GM21447 (cell line): ENCODE data around the gene PCDH15.

Source experiments
- ATAC-seq: cut with Tn5 transposase; IDR thresholded peaks from one replicate; pipeline ENCODE4 v1.9.1; 2021; ENCODE audit not compliant: unreplicated experiment

The PCDH15 gene

DNA sequence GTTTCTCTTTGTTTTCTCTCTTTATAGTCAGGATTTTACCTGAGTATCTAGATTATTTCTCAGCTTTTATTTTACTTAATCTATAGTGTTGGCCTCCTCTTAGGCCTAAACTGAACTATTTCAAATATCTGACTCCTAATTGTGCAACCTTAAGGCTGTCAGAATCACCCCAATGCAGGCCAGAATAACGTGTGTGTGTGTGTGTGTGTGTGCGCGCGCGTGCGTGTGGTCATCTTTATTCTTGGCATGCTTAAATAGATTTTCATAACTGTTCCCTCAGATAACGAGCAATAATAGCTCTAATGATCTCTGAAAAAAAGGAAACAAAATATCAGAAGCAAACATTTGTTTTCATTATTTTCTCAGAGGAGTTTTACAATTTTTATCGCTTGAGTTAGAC, 92.4 kb downstream of the PCDH15 start:
- ATAC-seq: no peak

- ATAC-seq: no peak
Observed at GRCh38 chr10:54708021-54708420, 93.0 kb downstream of the PCDH15 start.

GRCh38 chr10:54702583-54703485, 98.2 kb downstream of the PCDH15 start:
- no peak for ATAC-seq

DNA sequence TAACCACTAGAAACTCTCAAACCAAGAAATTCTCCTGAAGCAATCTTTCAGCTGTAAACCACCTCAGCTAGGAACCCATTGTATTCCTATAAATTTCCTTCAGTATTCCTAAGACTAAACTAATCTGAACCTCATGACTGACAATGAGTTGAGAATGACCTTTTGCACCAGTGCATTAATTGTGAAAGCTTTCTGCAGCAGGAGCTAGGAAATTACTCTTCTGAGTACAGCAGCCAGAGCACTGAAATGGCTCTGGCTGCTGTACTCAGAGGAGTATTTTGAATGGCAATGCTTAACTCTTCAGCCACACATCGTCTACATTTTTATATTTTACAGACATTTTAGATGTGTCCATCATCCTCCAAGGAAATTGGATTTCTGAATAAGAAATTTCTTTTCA, 109.7 kb downstream of the PCDH15 start:
- no peak for ATAC-seq

GRCh38 chr10:54682554-54682953, 118.5 kb downstream of the PCDH15 start:
- no peak for ATAC-seq

GRCh38 chr10:54681136-54681535, 119.9 kb downstream of the PCDH15 start:
- no peak for ATAC-seq

GRCh38 chr10:54667136-54667535, 133.9 kb downstream of the PCDH15 start:
- no peak for ATAC-seq

DNA sequence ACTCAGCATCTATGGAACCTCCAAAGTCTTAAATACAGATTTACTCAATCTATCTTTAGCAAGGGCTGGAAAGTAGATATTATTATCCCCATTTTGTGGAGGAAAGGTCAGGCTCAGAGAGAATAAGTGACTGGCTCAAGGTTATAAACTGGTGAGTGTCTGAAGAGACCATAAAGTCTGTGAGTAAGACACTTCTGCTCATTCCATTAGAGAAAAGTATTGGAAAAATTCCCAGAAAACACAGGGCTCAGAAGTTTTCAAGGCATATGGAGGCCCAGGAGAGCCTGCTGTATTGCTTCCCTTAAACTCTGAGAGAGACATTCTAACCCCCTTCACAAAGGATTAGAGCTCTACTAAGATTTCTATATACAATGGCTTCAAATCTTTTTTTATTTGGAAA, 134.8 kb downstream of the PCDH15 start:
- no peak for ATAC-seq

GRCh38 chr10:54665095-54665494, 135.9 kb downstream of the PCDH15 start:
- ATAC-seq: no peak

DNA sequence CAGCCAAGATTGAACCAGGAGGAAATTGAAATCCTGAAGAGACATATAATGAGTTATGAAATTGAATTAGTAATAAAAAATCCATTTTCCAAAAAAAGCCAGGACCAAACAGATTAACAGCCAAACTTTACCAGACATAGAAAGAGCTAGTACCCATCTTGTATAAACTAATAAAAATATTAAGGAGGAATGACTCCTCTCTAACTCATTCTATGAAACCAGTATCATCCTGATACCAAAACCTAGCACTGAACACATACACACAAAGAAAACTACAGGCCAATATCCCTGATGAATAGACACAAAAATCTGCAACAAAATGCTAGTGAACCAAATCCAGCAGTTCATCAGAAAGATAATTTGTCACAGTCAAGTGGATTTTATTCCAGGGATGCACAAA, 140.6 kb downstream of the PCDH15 start:
- ATAC-seq: no peak

DNA sequence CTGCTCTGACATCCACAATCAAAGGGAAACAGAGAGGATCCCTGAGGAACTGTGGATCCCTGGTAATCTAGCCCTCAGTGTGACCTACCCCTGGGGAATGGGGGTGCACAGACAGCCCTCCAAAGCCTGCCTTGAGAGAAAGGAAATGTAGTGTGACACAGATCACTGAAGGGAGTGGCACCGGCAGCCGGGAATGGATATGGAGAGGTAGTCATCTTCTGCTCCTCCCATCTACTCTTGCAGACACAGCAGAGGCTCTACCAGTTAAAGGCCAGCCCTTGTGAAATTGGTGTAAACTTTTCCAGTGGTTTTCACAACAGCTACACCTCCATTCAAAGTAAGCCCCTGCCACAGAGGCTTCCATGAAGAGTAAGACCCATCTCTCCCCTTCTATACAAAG, 144.4 kb downstream of the PCDH15 start:
- ATAC-seq: no peak

- no peak for ATAC-seq
Observed at GRCh38 chr10:54653518-54653917, 147.5 kb downstream of the PCDH15 start.

DNA sequence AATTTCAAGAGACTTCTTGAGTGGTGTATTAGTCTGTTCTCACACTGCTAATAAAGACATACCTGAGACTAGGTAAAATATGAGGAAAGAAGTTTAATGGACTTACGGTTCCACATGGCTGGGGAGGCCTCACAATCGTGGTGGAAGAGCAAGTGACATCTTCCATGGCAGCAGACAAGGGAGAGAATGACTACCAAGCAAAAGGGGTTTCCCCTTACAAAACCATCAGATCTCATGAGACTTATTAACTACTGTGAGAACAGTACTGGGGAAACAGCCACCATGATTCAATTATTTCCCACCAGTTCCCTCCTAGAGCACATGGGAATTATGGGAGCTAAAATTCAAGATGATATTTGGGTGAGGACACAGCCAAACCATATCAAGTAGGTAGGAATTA, 150.5 kb downstream of the PCDH15 start:
- ATAC-seq: no peak

DNA sequence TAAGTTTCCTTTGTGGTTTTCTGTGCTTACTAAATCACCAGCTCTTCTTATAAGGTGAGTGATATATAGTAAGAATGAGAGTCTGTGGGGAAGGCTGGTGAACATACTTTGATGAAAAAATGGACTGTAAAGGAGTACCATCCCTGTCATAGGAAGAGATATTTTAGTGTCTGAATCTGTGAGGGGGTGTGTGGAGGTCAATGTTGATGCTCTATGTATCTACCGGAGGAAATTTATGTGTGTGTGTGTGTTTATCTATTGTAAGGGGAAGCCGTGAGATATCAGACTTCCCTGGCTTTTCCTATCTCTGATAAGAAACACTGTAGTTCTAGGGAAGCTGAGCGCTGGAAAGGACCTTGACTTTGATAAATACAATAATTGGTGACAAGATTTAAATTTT, 179.0 kb downstream of the PCDH15 start:
- no peak for ATAC-seq

DNA sequence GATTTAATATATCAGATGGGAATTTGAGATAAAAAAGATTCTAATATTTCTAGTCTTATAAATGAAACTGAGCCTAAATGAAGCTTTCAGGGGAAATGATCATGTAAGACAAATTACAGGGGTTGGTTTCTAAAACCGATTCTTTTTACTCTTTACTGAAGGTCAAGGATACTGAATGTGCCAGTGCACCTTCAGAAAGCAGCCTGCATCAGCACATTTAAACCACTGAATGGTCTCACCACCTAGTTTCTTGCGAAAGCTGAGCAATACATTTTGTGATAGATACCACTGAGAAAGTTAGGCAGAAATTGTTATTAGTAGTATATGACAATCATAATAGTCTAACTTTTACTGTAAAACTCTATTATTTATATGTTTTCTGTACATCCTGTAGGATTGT, 180.7 kb downstream of the PCDH15 start:
- no peak for ATAC-seq

DNA sequence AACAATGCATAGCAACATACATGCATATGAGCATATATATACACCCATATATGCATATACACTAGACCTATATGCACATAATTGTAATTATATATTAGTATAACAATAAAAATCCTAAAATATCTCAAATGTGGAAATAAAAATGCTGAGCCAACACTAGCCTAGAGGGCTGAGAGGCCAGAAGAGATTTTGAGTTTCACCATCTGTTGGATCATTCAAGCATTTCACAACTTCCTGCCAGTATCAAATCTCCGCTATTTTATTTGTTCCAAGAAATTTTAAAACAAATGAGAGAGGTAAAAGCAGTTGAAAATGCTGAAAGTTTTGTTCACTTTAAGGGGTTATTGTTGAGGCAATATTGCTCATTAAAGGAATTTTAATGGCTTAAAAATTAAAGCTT, 187.0 kb downstream of the PCDH15 start:
- no peak for ATAC-seq

- ATAC-seq: no peak
Observed at GRCh38 chr10:54613162-54613561, 187.9 kb downstream of the PCDH15 start.

DNA sequence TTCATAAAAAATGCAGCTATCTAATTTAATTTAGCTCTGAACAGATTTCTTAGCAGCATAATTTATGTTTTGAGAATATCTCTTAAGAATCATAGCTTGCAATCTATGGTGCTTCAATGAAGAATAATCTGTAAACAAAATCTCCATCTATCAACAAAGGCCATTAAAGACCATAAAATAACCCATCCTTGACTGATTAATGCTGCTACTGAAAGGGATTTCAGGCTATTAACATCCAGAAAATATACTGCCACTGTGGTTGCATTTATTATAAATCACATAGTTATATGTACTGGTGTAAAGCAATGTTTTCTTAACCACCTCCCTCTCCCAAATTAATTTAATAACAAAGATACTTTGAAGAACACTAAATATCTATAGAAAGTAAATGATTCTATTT, 191.6 kb downstream of the PCDH15 start:
- ATAC-seq: no peak

DNA sequence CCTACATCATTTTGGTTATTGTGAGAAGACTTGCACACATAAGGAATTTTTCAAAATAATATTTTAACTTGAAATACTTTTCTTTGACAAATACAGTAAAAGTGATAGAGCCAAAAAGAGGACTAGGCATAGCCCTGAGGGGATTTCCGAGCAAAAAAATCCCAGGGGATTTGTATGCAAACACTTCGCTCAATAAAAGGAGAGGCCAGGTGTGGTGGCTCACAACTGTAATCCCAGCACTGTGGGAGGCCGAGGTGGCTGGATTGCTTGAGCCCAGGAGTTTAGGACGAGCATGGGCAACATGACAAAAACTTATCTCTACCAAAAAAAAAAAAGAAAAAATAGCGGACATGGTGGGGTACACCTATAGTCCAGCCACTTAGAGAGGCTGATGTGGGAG, 193.0 kb downstream of the PCDH15 start:
- no peak for ATAC-seq

DNA sequence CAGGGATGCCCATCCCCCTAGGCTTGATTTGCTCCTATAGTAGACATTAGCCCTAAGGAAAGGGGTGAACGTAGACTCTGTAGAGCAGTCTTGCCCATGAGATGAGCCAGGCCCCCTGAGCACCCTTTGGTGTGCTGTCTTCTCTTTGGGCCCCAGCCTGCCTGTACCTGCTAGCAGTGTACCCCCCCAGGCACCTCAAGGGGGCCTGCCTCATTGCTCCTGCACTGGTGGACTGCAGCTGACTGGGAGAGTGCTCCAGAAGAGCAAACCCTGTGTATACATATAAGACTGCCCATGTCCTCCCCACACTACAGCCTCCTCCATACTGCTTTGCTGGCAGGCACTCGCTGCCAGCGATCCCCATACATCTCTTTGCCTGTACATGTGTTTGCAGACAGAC, 206.7 kb downstream of the PCDH15 start:
- ATAC-seq: no peak

DNA sequence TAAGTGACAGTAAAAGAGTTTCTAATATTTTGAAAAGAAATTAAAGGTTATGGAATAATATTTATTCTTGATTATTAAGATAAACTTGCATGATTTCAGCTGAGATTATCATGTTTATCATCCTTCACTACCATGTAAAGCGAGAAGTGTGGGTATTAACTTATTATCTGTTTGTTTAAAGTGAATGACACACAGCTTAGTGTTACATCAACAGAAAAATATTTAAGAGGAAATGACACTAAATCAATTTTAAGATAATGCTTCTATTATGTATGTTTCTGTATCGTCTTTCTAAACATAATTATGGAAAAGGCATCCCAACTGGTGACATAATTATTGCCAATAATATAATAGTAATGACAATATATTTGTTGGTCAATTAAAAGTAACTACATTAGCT, 213.1 kb downstream of the PCDH15 start:
- ATAC-seq: no peak

DNA sequence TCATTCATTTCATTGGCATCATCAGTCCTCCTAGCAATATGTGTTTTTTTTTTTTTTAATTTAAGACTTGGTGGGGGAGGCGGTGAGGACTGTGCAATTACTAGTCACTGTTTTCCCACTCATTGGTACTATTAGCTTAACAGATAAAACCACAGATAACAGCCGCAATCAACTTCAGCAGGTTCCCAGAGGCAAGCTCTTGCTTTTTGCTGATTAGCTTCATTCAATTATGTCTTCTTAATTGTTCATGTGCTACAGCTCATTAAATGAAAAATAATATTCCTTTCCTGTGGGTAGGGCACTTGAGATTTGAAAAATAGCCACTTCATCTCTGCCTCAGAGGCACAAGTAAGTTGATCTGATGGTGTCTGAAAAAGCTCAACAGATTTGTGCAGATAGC, 215.5 kb downstream of the PCDH15 start:
- ATAC-seq: no peak

DNA sequence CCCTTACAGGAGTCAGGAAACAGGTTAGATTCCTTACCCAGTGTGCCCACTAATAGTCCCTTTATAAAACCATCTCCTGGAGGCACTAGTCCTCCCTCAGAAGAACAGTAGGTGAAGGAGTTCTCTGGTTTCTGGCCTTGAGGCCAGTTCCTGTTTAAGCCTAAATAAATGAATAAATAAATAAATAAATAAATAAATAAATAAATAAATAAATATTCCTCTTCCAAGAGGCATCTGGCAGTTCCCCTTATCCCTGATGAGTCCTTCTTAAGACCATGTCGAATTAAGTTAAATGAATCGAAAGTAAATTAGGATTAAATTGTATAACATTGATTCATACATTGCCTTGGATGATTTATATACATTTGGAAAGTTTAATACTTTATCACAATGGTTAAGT, 223.3 kb downstream of the PCDH15 start:
- ATAC-seq: no peak
